ENCODE results near the gene PARP9.

DNA sequence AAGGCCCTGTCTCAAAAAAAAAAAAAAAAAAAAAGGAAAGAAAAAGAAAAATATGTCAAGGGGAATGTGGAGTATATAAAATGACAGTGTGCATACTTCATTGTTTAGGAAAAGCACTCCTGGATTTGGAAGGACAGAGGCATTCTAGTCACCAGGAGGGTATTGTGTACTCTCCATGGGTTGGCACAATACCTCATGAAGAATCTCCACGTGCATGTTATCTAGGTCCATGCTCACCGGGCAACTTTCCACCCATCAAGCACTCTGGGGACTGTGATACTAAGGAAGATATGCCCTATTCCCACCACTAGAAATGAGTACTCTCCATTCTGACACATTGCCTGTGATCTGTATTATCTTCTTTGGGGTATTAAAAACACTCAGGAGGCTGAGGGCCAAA lies 33.9 kb downstream of the PARP9 start:
- TF ChIP-seq PHF8 (conservative IDR thresholded peaks at IDR 0.05; ENCODE audit: low read depth, low read length) = no peak
- TF ChIP-seq, protein P1, sequence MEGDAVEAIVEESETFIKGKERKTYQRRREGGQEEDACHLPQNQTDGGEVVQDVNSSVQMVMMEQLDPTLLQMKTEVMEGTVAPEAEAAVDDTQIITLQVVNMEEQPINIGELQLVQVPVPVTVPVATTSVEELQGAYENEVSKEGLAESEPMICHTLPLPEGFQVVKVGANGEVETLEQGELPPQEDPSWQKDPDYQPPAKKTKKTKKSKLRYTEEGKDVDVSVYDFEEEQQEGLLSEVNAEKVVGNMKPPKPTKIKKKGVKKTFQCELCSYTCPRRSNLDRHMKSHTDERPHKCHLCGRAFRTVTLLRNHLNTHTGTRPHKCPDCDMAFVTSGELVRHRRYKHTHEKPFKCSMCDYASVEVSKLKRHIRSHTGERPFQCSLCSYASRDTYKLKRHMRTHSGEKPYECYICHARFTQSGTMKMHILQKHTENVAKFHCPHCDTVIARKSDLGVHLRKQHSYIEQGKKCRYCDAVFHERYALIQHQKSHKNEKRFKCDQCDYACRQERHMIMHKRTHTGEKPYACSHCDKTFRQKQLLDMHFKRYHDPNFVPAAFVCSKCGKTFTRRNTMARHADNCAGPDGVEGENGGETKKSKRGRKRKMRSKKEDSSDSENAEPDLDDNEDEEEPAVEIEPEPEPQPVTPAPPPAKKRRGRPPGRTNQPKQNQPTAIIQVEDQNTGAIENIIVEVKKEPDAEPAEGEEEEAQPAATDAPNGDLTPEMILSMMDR (IDR thresholded peaks at IDR 0.05; ENCODE audit: control extremely low read depth in 1 of 3, insufficient read depth in 1 of 3, low read depth in 1 of 3, low read length in 3 of 3) = no peak
- no peak for TF ChIP-seq POLR2AphosphoS5 (IDR thresholded peaks at IDR 0.05; ENCODE audit: low read depth, low read length)
- TF ChIP-seq E2F6 (IDR thresholded peaks at IDR 0.05) = no peak
